HEK293 (cell line): ENCODE measurements around the gene PRKG1.

Experiments
- CTCF ChIA-PET: fragments of 350-600 bp; formaldehyde crosslinking; extraction: SDS; loops from one replicate; lab custom pipeline; 2021; ENCODE audit warnings: antibody characterized with exemption; lab: Yijun Ruan, JAX
- POLR2A ChIA-PET: fragments of 300-600 bp; formaldehyde crosslinking; extraction: SDS; loops from one replicate; lab custom pipeline; 2020; ENCODE audit warnings: antibody characterized with exemption, inconsistent platforms; lab: Yijun Ruan, JAX
- H3K27ac ChIP-seq: fragments of 200-500 bp; sonication (Bioruptor generic); 2 replicates; pipeline ENCODE4 v1.5.1; 2014; ENCODE audit warnings: low read depth, low read length, control low read depth, inconsistent platforms; ENCODE audit errors: extremely low read depth
- H3K36me3 ChIP-seq, 2 experiments: fragments of 200-500 bp in 1 of 2; sonication (Bioruptor generic) in 1 of 2; 1 replicate in 1 of 2; 2 replicates in 1 of 2; pipeline ENCODE4 v1.5.1; 2014 to 2017; ENCODE audit warnings: inconsistent platforms in 2 of 2, low read length in 2 of 2; ENCODE audit not compliant: control insufficient read depth in 2 of 2, insufficient read depth in 1 of 2
- H3K4me1 ChIP-seq: fragments of 200-500 bp; sonication (Bioruptor generic); 2 replicates; pipeline ENCODE4 v1.5.1; 2014; ENCODE audit warnings: mild to moderate bottlenecking, low read length, inconsistent platforms; ENCODE audit not compliant: control insufficient read depth, insufficient read depth
- H3K4me3 ChIP-seq: 2 replicates; pipeline ENCODE4 v1.5.1; 2011; ENCODE audit warnings: low read depth, mild to moderate bottlenecking, control low read depth, low read length, moderate library complexity
- H3K9me3 ChIP-seq: fragments of 200-500 bp; sonication (Bioruptor generic); 2 replicates; pipeline ENCODE4 v1.5.1; 2014; ENCODE audit warnings: low read depth, low read length, inconsistent platforms; ENCODE audit not compliant: control insufficient read depth, insufficient read depth
- ELK4 ChIP-seq: IDR thresholded peaks from 2 replicates; pipeline ENCODE4 v1.6.1; 2011; ENCODE audit warnings: mild to moderate bottlenecking, low read depth, low read length, borderline replicate concordance
- PRDM1 ChIP-seq: fragments of 450-650 bp; formaldehyde crosslinking; IDR thresholded peaks from 2 replicates; pipeline ENCODE4; 2016; ENCODE audit warnings: missing biosample characterization, missing genetic modification characterization
- SCRT1 ChIP-seq: fragments of 450-650 bp; formaldehyde crosslinking; IDR thresholded peaks from 2 replicates; pipeline ENCODE4 v1.5.1; 2016; ENCODE audit warnings: missing biosample characterization, missing genetic modification characterization, borderline replicate concordance
- TSHZ1 ChIP-seq: fragments of 450-650 bp; formaldehyde crosslinking; IDR thresholded peaks from 2 replicates; pipeline ENCODE4 v1.5.1; 2016; ENCODE audit warnings: missing biosample characterization, missing genetic modification characterization, borderline replicate concordance
- ZNF350 ChIP-seq: fragments of 450-650 bp; formaldehyde crosslinking; IDR thresholded peaks from 2 replicates; pipeline ENCODE4 v1.5.0; 2017; ENCODE audit warnings: missing biosample characterization, mild to moderate bottlenecking, missing genetic modification characterization
- ZNF48 ChIP-seq: fragments of 450-650 bp; formaldehyde crosslinking; IDR thresholded peaks from 2 replicates; pipeline ENCODE4 v1.5.1; 2016; ENCODE audit warnings: missing biosample characterization, missing genetic modification characterization
- ZNF529 ChIP-seq: fragments of 450-650 bp; formaldehyde crosslinking; IDR thresholded peaks from 2 replicates; pipeline ENCODE4 v1.5.1; 2017; ENCODE audit warnings: missing genetic modification characterization, missing biosample characterization; ENCODE audit not compliant: insufficient replicate concordance
- ZNF548 ChIP-seq: fragments of 450-650 bp; formaldehyde crosslinking; IDR thresholded peaks from 2 replicates; pipeline ENCODE4 v1.5.1; 2016; ENCODE audit warnings: missing biosample characterization, missing genetic modification characterization
- ZNF664 ChIP-seq: fragments of 450-650 bp; formaldehyde crosslinking; IDR thresholded peaks from 2 replicates; pipeline ENCODE4 v1.5.1; 2016; ENCODE audit warnings: missing biosample characterization, missing genetic modification characterization
- ZSCAN5A ChIP-seq: fragments of 450-650 bp; formaldehyde crosslinking; IDR thresholded peaks from 2 replicates; pipeline ENCODE4 v1.5.1; 2016; ENCODE audit warnings: missing biosample characterization, missing genetic modification characterization
- TF ChIP-seq, protein P1 (sequence below): fragments of 450-650 bp; formaldehyde crosslinking; IDR thresholded peaks from 2 replicates; pipeline ENCODE4 v1.5.1; 2016; ENCODE audit warnings: missing biosample characterization, missing genetic modification characterization
- TF ChIP-seq, protein P2 (sequence below): fragments of 450-650 bp; formaldehyde crosslinking; IDR thresholded peaks from 2 replicates; pipeline ENCODE4 v1.5.0; 2017; ENCODE audit warnings: missing biosample characterization, missing genetic modification characterization, borderline replicate concordance

PRKG1 gene

DNA sequence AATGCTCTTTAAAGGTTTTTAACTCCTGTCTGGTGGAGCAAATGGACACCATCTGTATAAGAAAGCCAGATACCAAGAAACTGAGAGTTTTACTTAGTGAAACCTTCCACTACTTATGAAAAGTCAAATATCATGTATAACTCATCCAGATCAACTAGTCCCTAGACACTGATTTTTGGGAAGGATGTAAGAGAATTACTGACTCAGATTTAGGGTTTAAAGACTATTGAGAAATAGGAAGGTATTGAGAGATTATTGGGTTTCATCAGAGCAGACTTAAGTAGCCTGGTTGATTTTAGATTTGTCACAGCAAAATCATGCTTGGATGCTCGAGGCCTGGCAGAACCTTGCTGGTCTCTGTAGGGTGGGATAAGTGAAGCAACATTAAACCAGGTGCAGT is 622.0 kb downstream of the PRKG1 start:
- ChIA-PET CTCF (no interaction called here), POLR2A (no interaction called here)
- peaks cover 0 to 18% of the 10 kb centered on the region in 2 experiments; a peak in 1 of 3 replicates for H3K36me3 ChIP-seq
- no peak overlapping the region for H3K4me3 ChIP-seq
- H3K4me1 ChIP-seq, result peaks cover 11% of the 10 kb centered on the region
- H3K9me3 ChIP-seq, result no peaks in the 10 kb centered on the region
- TF ChIP-seq PRDM1, result peak; percentile 40
- no peak for TF ChIP-seq ZNF548 (tag by site-specific recombination)
- no peak overlapping the region for H3K27ac ChIP-seq

DNA sequence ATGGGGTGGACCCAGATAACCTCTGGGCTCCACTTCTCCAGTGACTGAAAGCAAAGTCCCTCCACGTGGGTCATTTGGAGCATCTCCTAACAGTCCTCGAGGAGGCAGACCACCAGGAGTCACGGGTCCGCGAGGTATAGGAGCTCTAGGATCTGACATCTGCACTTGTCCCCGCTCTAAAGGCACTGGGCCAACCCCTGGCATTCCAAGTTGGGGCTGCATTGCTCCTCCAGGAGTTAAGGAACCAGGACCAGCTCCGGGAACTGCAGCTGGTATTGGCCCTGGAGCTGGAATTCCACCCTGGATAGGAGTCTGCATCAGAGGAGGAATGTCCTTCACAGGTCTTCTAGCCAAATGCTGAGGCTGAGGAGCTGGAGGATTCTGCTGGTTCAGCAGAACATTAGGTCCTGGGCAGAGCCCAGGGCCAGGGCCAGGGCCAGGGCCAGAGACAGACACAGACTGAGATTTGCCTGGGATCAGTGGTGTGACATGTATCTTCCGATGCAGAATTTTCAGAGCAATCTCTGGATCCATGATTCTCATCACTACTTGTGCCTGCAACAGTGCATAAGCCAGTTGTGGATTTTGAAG is 624.3 kb downstream of the PRKG1 start:
- POLR2A ChIA-PET, result interaction anchor here (1.2 kb wide), 1 partner anchor 625 kb away, joined by 3 read pairs; the partner anchor contains the start of gene PRKG1
- Histone ChIP-seq H3K36me3 (peaks cover 0 to 18% of the 10 kb centered on the region in 2 experiments; a peak in 1 of 3 replicates), H3K4me1 (peaks cover 11% of the 10 kb centered on the region), H3K4me3 (peak overlapping the region; percentile 66), H3K9me3 (no peaks in the 10 kb centered on the region), H3K27ac (peak overlapping the region; percentile 93)
- TF ChIP-seq TSHZ1 (tag by site-specific recombination) (no peak), ELK4 (no peak), ZNF529 (tag by site-specific recombination) (no peak), SCRT1 (tag by site-specific recombination) (no peak), ZNF48 (tag by site-specific recombination) (no peak), ZNF350 (tag by site-specific recombination) (no peak), ZNF664 (tag by site-specific recombination) (no peak), ZSCAN5A (tag by site-specific recombination) (no peak), ZNF548 (tag by site-specific recombination) (no peak)
- TF ChIP-seq, protein P1, sequence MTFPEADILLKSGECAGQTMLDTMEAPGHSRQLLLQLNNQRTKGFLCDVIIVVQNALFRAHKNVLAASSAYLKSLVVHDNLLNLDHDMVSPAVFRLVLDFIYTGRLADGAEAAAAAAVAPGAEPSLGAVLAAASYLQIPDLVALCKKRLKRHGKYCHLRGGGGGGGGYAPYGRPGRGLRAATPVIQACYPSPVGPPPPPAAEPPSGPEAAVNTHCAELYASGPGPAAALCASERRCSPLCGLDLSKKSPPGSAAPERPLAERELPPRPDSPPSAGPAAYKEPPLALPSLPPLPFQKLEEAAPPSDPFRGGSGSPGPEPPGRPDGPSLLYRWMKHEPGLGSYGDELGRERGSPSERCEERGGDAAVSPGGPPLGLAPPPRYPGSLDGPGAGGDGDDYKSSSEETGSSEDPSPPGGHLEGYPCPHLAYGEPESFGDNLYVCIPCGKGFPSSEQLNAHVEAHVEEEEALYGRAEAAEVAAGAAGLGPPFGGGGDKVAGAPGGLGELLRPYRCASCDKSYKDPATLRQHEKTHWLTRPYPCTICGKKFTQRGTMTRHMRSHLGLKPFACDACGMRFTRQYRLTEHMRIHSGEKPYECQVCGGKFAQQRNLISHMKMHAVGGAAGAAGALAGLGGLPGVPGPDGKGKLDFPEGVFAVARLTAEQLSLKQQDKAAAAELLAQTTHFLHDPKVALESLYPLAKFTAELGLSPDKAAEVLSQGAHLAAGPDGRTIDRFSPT (tag by site-specific recombination), result no peak
- TF ChIP-seq, protein P2, sequence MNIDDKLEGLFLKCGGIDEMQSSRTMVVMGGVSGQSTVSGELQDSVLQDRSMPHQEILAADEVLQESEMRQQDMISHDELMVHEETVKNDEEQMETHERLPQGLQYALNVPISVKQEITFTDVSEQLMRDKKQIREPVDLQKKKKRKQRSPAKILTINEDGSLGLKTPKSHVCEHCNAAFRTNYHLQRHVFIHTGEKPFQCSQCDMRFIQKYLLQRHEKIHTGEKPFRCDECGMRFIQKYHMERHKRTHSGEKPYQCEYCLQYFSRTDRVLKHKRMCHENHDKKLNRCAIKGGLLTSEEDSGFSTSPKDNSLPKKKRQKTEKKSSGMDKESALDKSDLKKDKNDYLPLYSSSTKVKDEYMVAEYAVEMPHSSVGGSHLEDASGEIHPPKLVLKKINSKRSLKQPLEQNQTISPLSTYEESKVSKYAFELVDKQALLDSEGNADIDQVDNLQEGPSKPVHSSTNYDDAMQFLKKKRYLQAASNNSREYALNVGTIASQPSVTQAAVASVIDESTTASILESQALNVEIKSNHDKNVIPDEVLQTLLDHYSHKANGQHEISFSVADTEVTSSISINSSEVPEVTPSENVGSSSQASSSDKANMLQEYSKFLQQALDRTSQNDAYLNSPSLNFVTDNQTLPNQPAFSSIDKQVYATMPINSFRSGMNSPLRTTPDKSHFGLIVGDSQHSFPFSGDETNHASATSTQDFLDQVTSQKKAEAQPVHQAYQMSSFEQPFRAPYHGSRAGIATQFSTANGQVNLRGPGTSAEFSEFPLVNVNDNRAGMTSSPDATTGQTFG (tag by site-specific recombination), result no peak
- CTCF ChIA-PET, result interaction anchor here (0.9 kb wide), 1 partner anchor 17 kb away, joined by 3 read pairs; no protein-coding TSS in a partner anchor
